ENCODE measurements around the gene AQP6.
"Not testable (repeated sequence)": the region's sequence is repeated elsewhere in the genome, so short reads cannot be mapped to it uniquely, and the experiment has no call there.

The AQP6 gene

DNA sequence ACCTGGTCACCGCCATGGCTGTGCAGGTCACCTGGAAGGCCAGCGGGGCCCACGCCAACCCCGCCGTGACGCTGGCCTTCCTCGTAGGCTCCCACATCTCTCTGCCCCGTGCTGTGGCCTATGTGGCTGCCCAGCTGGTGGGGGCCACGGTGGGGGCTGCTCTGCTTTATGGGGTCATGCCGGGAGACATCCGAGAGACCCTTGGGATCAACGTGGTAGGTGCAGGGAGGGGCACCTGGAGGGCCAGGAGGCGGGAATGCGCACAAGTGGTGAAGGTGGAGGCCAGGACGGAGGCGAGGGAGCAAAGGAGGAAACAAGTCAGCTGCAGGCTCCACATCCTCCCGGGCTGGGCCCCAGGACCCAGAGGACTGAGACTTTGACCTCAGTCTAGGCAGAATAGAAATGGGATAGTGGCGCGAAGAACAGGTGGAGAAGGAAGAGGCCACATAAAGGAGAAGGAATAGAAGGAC lies 649 bp downstream of the AQP6 start:
- no peak for DNase-seq

DNA sequence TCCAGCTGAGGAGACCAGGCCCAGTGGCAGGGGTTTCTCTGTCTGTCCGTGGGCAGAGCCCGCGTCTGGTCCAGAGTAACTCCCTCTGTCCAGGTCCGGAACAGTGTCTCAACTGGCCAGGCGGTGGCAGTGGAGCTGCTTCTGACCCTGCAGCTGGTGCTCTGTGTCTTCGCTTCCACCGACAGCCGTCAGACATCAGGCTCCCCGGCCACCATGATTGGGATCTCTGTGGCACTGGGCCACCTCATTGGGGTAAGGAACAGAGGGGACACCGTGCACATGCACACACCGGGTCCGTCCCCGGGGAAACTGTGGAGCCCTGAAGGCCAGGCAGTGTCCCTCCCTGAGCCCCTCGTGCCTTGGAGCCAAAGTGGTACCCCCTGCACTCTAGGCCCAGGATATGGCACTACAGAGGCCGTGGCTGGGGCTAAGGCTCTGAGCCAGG lies 1.5 kb downstream of the AQP6 start:
- DNase-seq = no peak

DNA sequence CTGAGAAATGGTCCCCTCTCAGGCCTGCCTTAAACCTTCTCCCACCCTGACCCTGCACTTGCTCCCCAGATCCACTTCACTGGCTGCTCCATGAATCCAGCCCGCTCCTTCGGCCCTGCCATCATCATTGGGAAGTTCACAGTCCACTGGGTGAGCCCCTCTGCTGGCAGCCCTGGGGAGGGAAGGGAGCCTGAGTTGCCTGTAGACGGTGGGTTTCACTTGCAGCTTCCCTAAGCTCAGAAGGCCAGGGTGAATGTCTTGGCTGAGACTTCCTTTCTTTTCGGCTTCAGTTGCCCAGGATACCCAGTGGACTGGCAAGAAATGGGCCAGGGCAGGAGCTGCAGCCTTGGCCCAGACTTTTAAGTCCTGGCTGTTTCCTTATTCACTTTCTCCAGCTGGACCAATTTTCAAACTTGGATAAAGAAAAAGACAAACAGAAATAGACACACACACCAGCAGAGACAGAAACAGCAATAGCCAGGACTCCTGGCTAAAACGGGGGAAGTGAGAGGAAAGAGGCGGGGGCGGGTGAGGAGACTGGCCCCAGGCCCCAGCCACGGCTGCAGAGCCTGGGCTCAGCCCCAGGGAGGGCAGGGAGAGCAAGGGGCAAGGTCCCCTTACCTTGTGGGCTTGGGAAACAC lies 2.0 kb downstream of the AQP6 start:
- no peak for DNase-seq

DNA sequence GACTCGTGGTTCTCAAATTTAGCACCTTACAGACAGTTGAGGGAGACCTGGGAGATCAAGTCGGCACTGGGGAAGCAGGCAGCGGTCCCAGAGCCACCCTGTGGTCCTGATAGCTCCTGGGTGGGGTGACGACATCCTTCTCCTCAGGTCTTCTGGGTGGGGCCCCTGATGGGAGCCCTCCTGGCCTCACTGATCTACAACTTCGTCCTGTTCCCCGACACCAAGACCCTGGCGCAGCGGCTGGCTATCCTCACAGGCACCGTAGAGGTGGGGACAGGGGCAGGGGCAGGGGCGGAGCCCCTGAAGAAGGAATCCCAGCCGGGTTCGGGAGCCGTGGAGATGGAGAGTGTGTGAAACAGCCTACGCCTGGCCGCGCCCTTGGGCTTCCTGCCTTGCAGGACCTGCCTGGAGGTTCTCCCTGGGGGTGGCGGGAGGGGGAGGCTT lies 2.6 kb downstream of the AQP6 start:
- no peak for DNase-seq

DNA sequence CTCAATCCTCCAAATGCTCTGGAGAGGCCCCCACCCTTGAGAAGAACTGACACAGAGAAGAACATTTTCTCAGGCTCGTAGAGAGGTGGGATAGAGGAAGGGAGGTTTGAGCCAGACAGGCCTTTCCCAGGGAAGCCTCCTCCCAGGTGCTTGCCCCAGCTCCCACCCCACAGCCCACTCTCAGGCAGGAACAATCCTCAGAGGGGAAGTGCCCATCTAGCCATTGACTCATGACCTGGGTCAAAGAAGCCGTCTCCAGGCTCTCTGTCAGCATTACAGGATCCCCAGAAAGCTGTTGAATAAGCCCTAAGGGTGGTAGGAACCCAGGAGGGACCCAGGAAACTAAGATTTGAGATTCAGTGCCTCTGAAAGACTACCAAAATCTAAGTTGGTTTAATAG lies 3.8 kb downstream of the AQP6 start:
- no peak for DNase-seq

DNA sequence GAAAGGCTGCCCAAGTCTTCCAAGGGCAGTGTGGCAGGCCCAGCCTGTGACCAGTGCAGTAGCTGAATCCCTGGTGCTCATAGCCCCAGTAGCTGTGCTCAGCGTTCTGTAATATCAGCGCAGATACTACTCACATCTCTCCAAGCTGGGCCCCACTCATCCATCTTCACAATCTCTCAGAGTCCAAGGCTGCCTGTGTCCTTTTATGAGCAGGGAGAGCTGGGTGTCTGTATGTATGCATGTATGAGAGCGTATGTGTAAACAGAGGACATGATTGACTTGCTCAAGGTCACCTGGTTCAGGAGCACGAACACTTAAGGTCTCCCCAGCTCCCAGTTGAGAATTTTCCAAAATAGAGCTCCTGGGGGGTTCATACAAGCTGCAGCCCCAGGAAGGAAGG lies 5.4 kb downstream of the AQP6 start:
- no peak for DNase-seq

DNA sequence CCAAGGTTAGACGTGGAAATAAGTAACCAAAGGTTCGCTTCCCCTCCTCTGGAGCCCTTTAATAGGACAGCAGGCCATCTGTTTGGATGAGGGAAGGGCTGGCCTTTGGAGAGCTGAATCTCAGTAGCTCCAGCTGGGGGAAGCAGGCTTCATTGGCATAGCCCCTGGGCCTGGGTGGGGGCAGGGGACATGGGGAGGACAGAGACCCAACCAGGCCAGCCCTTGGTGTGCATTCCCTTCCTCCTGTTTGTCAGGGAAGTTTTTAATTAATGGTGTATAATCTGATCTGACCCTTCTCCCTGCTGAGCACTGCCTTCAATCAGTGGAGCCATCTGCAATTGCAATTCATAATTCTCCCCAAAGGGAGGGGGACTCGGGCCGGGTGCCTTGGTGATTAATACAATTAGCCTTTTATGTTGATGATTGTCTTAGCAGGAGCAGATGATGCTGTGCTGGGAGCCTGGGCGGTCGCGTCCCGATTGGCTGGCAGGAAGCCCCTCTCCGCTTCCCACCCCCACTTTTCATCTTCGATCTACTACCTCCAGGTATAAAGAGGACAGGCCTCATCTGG lies 6.4 kb downstream of the AQP6 start:
- DNase-seq = no peak

DNA sequence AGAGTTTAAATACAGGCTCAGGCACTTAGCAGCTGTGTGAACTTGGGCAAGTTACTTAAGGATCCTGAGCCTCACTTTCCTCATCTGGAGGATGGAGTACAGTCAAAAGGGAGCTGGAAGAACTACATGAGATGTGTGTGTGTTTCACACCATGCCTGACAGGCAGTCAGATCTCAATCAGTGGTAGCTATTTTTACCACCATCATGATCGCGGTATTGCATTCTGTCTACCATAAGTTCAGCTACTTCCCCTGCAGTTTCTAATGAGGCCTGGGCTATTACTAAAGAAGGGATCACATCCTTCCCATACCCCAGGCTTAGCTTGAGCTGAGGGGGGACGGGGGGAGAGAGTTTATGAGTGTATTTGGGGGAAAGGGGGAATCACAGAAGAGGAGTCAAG lies 7.0 kb downstream of the AQP6 start:
- no peak for DNase-seq

DNA sequence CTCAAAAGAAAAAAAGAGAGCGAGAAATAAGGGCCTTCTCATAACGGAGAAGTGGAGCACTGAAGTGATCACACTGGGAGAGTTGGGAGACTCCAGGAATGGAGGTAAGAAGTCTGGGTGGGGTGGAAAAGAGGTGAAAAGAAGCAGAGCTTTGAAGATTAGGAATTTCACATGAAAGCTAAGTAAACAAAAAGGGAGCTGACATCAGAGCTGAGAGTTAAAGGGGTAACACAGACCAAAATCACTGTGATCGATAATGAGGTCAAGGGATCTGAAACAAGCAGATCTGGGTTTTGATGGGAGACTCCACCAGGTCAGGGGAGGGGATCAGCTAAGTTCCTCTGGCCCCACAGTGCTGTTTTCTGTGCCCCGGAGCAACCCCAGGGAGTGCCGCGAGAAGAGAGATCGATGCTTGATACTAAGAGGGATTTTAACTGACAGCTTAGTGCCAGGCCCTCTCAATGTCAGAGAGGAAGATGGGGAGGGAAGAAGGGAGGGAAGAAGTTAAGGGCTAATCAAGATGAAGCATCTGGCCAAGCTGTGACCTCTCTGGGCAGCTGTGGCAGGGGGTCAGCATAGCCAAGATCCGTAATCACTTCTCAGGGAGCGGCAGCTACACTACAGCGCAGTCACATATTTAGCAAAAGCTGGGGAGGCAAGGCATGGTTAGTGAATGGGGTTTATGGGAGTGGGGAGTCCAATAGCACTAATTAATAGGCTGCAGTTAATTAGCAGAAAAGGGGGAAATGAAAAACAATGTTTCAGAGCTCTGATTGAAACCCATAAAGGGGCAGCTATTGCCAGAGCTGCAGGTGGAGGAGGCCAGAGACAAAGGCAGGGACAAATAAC lies 8.0 kb downstream of the AQP6 start:
- DNase-seq = no peak

DNA sequence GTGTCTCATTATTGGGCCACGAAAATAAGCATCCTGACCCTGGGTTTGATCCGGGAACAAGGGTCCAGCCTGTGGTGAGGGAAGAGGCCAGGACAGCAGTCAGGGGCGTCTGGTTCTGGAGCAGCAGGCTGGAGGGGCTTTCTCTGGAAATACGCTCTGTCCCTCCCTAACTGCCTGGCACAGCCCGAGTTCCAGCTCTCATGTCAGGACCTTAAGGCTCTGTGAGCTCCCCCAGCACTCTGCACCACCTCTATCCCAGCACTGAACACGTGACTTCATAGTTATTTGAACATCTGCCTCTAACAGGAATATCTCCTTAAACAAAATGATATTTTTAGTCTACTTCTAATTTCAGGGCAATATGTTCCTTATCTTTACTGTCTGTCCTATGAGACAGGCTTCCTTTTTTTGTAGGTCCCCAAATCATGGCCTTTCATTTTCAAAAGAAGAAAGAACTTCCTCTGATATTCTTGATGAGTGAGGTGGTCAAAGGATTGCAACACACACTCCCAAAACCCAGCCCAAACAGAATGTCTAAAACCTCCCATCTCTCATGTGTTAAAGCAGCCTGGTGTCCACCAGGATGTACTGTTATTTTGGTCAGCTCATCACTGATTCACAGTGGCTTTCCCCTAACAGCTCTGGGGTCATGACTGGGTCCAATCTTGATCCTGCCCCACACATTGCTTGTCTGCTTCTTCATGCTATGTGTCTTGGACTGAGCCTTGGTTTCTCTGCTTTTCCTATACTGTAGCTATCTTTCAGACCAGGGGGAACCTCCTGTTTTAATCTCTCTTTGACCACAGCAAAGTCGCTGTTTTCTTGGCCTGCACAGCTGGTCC lies 9.7 kb downstream of the AQP6 start:
- DNase-seq = no peak

DNA sequence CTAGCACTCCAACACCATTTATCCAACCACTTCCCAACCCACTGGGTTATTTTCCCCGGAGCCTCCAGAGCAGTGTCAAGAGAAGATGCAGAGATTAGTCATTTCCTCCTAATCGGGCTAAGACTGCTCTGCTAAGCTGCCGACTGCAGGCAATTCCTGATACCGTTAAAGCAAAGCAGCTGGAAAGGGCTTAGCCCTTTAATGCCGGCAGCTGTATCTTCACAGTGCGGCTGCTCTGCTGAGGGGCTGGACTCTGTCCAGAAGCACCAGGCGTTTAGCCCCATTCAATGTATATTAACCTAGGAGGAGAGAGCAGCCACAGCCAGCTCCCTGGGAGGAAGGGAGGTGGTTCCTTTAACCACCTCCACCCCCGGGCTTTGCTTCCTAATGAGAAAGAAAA lies 11.1 kb downstream of the AQP6 start:
- no peak for DNase-seq

DNA sequence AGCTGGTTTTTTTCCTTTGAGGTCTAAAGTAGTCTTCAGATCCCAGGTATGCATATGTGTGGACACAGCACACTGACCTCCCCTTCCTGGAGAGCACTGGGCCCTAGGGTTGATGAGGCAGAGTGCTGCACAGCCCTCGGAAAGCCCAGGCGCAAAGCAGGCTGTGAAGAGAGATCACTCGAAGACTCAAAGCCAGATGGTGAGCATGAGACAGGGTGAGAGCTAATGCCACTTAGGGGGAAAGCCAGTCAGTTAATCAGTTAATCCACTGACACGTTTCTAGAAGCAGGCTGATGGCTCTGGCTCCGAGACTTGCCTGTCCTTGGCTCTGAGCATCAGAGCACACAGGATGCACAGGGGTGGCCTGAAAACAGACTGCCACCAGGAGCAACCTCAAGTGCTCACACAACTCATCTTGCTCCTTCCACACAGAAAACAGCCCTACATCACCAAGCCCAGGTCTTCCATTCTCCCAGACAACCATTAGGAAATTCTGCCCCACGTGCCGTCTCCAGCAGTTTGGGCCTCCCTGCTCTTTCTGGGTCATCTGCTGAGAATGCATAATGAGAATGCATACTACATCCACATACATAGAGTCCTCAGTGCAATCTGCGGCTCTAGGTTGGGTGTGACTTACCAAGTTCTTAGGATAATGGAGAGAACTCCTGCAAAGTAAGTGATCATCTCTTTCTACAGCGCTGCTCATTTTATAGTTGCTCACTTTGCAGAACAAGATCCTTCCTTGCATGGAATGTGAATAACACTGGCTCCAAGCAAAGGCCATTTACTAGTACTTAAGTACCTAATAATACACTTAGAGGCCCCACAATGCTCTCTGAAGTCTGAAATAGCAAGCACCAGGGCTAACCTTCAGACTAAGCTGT lies 12.0 kb downstream of the AQP6 start:
- no peak for DNase-seq

DNA sequence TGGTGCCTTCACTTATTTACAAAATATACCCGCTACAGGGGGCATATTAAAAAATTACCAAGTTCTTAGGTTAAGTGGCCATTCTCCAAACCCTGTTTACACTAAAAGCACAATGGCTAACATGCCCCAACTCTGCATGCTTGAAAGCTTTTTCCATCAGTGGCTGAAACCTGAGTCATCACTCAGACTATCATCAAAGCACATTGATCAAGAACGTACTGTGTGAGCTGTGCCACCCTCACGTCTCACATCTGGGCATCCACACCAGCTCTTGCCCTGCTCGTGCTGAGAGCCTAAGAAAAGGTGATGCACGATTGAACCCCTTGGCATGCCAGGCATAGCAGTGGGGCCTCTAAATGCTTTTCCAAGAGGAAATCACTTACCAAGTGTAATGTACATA lies 13.2 kb downstream of the AQP6 start:
- no peak for DNase-seq

DNA sequence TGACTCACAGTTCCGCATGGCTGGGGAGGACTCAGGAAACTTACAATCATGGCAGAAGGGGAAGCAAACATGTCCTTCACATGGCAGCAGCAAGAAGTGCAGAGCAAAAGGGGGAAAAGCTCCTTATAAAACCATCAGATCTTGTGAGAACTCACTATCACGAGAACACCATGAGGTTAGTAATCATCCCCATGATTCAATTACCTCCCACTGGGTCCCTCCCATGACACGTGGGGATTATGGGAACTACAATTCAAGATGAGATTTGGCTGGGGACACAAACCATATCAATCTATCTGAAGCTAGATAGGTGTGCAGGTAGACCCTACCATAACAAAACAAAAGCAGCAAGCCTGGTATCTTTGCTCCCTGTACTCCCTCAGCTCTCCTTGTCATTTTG lies 13.7 kb downstream of the AQP6 start:
- DNase-seq = not testable (repeated sequence)

DNA sequence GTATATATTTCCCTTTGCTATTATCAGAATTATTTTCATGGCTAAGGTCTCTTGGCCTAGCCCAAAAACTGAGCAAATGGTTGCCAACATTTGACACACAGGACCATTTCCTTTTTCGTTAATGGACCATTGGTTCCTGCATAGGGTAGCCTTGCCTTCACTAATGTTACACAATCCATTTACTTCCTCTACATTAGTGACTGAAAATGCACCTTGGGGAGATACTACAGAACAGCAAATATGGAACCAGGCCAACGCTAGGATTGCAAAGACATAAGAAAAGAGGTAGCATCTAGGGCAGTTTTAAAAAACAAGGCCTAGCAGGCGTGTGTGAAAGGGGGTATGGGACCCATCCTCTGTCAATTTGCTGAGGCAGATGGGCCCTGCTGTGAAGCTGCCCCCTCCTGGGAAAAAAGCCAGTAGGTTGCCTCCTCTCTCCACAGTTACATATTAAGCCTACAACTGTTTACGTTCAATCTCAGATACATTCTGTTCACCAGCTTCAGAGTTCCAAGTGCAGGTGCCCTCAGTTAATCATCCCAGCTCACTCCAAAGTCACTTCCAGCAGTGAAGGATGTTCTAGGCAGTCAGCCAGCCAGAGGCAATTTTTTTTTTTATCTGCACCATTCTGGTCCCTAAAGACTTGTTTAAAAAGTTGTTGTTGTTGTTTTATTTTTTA lies 15.0 kb downstream of the AQP6 start:
- no peak for DNase-seq

DNA sequence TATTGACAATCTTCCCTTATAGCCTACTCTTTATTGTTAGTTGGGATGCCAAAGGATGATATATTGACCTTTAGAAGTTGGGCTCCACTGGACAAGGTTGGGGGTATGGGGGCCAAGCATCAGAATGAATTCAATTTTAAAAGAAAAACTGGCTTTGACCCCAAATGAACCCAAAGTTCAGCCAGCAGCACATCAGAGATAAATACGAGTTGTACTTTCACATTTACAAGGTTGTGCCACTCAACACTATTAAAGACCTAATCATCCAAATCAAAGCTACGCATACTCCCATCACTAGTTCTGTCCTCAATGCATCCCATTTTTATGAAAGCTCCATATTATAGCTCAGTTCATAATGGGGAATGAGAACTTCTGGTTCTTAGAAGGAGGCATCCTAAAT lies 16.7 kb downstream of the AQP6 start:
- DNase-seq = not testable (repeated sequence)

DNA sequence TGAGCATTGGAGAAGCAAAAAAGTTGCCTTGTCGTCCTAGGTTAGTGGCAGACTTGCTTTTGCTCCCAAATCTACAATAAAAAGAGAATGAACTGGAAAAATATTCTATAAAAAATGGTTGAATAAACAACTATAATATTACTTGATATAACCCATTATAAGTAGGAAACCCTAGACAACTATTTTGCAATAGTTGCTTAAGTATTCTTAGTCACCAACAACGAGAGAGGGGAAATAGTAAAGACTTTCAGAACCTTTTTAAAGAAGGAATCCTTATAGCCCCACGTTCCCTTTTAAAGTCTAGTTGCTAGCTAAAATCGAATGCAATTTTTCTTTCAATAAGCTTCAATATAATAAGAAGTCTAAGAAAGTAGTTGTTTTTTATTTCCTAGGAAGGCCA lies 17.5 kb downstream of the AQP6 start:
- DNase-seq = no peak

DNA sequence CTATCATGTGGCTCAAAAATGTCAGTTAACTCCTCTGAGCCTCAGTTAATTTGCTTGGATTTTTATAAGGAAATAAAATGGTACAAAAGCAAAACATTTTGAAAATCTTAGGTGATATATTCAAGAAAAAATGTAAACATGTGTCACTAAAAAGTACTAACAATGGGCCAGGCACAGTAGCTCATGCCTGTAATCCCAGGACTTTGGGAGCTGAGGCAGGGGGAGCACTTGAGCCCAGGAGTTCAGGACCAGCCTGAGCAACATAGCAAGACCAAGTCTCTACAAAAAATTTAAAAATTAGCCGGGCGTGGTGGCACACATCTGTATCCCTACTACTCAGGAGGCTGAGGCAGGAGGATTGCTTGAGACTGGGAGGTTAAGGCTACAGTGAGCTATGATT lies 25.7 kb downstream of the AQP6 start:
- no peak for DNase-seq

DNA sequence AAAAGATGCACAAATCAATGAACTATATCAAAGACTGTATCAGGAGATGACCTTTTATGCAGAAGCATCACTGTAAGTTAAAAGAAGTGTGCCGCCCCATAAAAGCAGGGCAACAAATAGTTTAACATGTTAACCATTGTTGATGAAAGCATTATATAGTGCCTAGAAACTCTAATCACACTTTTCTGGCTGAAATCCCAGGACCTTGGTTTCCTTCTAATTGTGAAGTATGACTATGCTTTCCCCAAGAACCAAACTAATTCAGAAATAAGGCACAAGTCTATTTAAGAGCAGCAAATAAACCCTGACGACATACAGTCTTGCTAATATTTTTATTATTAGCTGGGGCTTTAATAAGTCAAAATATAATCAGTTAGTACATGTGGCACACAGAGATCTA lies 30.8 kb downstream of the AQP6 start:
- DNase-seq = no peak

DNA sequence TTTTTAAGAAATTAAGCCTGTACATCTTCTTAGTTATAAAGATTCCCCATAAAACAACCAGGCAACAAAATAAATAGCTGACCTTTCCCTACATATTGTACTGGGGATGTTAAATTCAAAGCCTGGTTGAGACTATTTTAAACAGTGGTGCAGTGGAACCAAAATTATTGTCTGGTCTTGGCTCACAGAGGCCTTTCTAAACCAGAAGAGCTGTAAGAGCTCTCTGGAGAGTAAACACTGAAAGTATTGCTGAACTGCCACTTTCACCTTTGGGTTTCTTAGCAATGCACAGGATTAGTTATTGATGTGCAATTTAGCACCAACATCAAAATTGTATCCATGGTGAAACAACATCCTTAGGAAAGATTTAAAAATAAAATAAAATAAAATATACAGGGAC lies 31.9 kb downstream of the AQP6 start:
- no peak for DNase-seq

DNA sequence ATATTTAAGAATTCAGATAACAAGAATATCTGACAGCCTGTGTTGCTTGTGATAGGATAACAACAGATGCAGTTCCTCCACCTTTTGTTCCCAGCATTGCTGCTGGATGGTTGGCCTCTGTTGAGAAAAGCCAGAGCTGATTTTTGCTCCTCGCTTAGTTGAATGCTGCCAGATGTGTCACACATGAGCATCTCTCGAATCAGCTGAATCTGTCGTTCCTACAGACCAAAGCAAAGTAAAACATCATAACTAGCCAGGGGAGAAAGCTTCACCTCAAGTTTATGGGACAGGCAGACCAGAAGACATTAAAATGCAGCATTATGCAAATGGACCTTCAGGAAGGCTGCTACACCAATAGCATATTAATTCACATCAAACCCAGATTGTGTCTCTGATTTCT lies 32.4 kb downstream of the AQP6 start:
- no peak for DNase-seq

DNA sequence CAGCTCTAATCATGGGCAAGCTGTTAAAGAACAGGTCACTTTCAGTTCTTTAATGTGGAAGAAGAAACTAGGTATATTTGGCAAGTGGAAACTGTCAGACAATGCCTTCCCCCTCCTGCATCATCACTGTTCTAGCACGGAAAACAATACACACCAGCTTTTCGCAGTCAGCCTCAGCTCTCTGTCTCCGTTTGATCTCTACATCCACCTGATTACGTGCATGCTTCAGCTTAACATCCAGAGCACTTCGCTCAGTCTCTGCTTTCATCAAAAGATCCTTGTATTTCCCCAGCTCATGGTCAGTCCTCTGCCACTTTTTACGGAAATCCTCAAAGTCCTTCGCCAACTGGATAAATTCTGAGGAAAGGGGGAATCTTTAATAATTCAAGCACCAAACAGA lies 33.5 kb downstream of the AQP6 start:
- DNase-seq = no peak

Data from NCI-H1436 treated with DMSO at 0.1 percent for 48 hours (cell line).